ENCODE data around the gene FXYD1. TPM values are rescaled to one million over a fixed set of nuclear protein-coding genes. Genes with fewer than 3 reads are reported as not detected.

Gene FXYD1
- total RNA-seq, 1 experiment from 2014 or later = not detected

GRCh38 chr19:35144259-35144599 lies 5.6 kb downstream of the FXYD1 start:
- Histone ChIP-seq H3K36me3 (ENCODE audit: insufficient read depth, low read length, poor library complexity, severe bottlenecking) (no peaks in the 10 kb centered on the region), H3K9me3 (ENCODE audit: low read depth, low read length, poor library complexity, severe bottlenecking) (no peaks in the 10 kb centered on the region), H3K4me3 (ENCODE audit: low read depth, low read length, poor library complexity, severe bottlenecking) (no peak overlapping the region), H3K27ac (ENCODE audit: low read depth, low read length, poor library complexity, severe bottlenecking) (no peak overlapping the region), H3K27me3 (replicated peaks; ENCODE audit: insufficient read depth, low read depth, low read length, poor library complexity) (peaks cover 3% of the 10 kb centered on the region), H3K4me1 (ENCODE audit: insufficient read depth, low read length, poor library complexity, severe bottlenecking) (peaks cover 27% of the 10 kb centered on the region)
- CTCF ChIA-PET = no interaction called here
- no peak for DNase-seq (ENCODE audit: low spot score)
- BruUV-seq (replicated peaks) = no TSS peak
- POLR2A ChIA-PET (ENCODE audit: low non-redundant PET) = no interaction called here
- intact Hi-C loops (cut with micrococcal nuclease; ENCODE audit: unreplicated experiment) = no loop called here
- TF ChIP-seq CTCF (conservative IDR thresholded peaks at IDR 0.05; ENCODE audit: low read depth, low read length) = no peak

GRCh38 chr19:35144600-35145436 lies 6.2 kb downstream of the FXYD1 start:
- no peak overlapping the region for H3K4me3 ChIP-seq (ENCODE audit: low read depth, low read length, poor library complexity, severe bottlenecking)
- intact Hi-C loops (cut with micrococcal nuclease; ENCODE audit: unreplicated experiment) = no loop called here
- CTCF ChIA-PET = no interaction called here
- no peaks in the 10 kb centered on the region for H3K9me3 ChIP-seq (ENCODE audit: low read depth, low read length, poor library complexity, severe bottlenecking)
- POLR2A ChIA-PET (ENCODE audit: low non-redundant PET) = no interaction called here
- no peaks in the 10 kb centered on the region for H3K36me3 ChIP-seq (ENCODE audit: insufficient read depth, low read length, poor library complexity, severe bottlenecking)
- peaks cover 27% of the 10 kb centered on the region for H3K4me1 ChIP-seq (ENCODE audit: insufficient read depth, low read length, poor library complexity, severe bottlenecking)
- no peak for TF ChIP-seq CTCF (conservative IDR thresholded peaks at IDR 0.05; ENCODE audit: low read depth, low read length)
- TF ChIP-seq EZH2 (IDR thresholded peaks at IDR 0.05; ENCODE audit: borderline replicate concordance, low read depth, low read length, poor library complexity, severe bottlenecking) = no peak
- peak; percentile 41 for DNase-seq (ENCODE audit: low spot score)
- H3K27me3 ChIP-seq (replicated peaks; ENCODE audit: insufficient read depth, low read depth, low read length, poor library complexity) = peaks cover 3% of the 10 kb centered on the region
- H3K27ac ChIP-seq (ENCODE audit: low read depth, low read length, poor library complexity, severe bottlenecking) = no peak overlapping the region
- BruUV-seq (replicated peaks) = no TSS peak

- Histone ChIP-seq H3K9me3 (ENCODE audit: low read depth, low read length, poor library complexity, severe bottlenecking) (no peaks in the 10 kb centered on the region), H3K4me1 (ENCODE audit: insufficient read depth, low read length, poor library complexity, severe bottlenecking) (peaks cover 21% of the 10 kb centered on the region), H3K36me3 (ENCODE audit: insufficient read depth, low read length, poor library complexity, severe bottlenecking) (no peaks in the 10 kb centered on the region), H3K27ac (ENCODE audit: low read depth, low read length, poor library complexity, severe bottlenecking) (no peak overlapping the region), H3K27me3 (replicated peaks; ENCODE audit: insufficient read depth, low read depth, low read length, poor library complexity) (peaks cover 3% of the 10 kb centered on the region), H3K4me3 (ENCODE audit: low read depth, low read length, poor library complexity, severe bottlenecking) (no peak overlapping the region)
- DNase-seq (ENCODE audit: low spot score) = no peak
- ChIA-PET CTCF (no interaction called here), POLR2A (ENCODE audit: low non-redundant PET) (no interaction called here)
- no peak for TF ChIP-seq CTCF (conservative IDR thresholded peaks at IDR 0.05; ENCODE audit: low read depth, low read length)
- no peak for TF ChIP-seq EZH2 (IDR thresholded peaks at IDR 0.05; ENCODE audit: borderline replicate concordance, low read depth, low read length, poor library complexity, severe bottlenecking)
- BruUV-seq (replicated peaks) = no TSS peak
- intact Hi-C loops (cut with micrococcal nuclease; ENCODE audit: unreplicated experiment) = no loop called here
Measured at GRCh38 chr19:35146746-35147459, 8.3 kb downstream of the FXYD1 start.

All from A673 (cell line).